GM12878 (cell line): Measurements from ENCODE around the gene ETV6. TPM values are rescaled to one million over a fixed set of nuclear protein-coding genes. Genes with fewer than 3 reads are reported as not detected.

Source experiments
- ATAC-seq: fragments of 200-7000 bp; cut with Tn5 transposase; 3 replicates; pipeline ENCODE4 v1.9.1; 2020; ENCODE audit warnings: mild to moderate bottlenecking, moderate library complexity
- BruUV-seq: library from RNA; stranded (reverse); fragments of 400-500 nt; replicated peaks from 2 replicates; lab custom pipeline; 2021; lab: Mats Ljungman, UMichigan
- CTCF ChIA-PET: fragments of 300-600 bp; sonication (Branson Sonifier 250); formaldehyde crosslinking; extraction: SDS; loops from one replicate; lab custom pipeline; 2021; ENCODE audit warnings: inconsistent platforms; lab: Yijun Ruan, JAX
- POLR2A ChIA-PET: fragments of 350-600 bp; formaldehyde crosslinking; extraction: SDS; loops from one replicate; lab custom pipeline; 2021; ENCODE audit warnings: inconsistent platforms; lab: Charles Lee
- RAD21 ChIA-PET: fragments of 300-600 bp; sonication (Branson Sonifier 250); formaldehyde crosslinking; loops from one replicate; lab custom pipeline; 2023; ENCODE audit warnings: antibody characterized with exemption; ENCODE audit not compliant: unreplicated experiment; lab: Charles Lee
- SMC1A ChIA-PET: fragments of 300-600 bp; sonication (Branson Sonifier 250); formaldehyde crosslinking; loops from one replicate; lab custom pipeline; 2023; ENCODE audit not compliant: unreplicated experiment, uncharacterized antibody; lab: Charles Lee
- DNase-seq: peaks from one replicate; pipeline ENCODE4 v3.0.0-alpha.2; 2011; ENCODE audit warnings: low read depth, low spot score
- FAIRE-seq: peaks from 3 replicates; lab custom pipeline; 2011; peaks lifted over from hg19 to GRCh38; lab: Jason Lieb, UNC
- H2AFZ ChIP-seq: 2 replicates; pipeline ENCODE4 v1.6.0; 2011; ENCODE audit warnings: low read depth, low read length, control low read depth; ENCODE audit not compliant: control insufficient read depth
- H3K27ac ChIP-seq: 2 replicates; pipeline ENCODE4 v1.5.1; 2011; ENCODE audit warnings: control low read depth; ENCODE audit not compliant: control insufficient read depth, insufficient read depth
- H3K27me3 ChIP-seq, 2 experiments: replicated peaks in 1 of 2; 2 replicates each; pipeline versions ENCODE4 v1.6.0 to v1.6.1; 2011; ENCODE audit warnings: low read length in 1 of 2; ENCODE audit not compliant: control insufficient read depth in 2 of 2, insufficient read depth in 2 of 2
- H3K36me3 ChIP-seq, 2 experiments: 2 replicates each; pipeline ENCODE4 v1.5.1; 2011; ENCODE audit warnings: low read length in 1 of 2; ENCODE audit not compliant: control insufficient read depth in 2 of 2, insufficient read depth in 2 of 2
- H3K4me1 ChIP-seq: 2 replicates; pipeline ENCODE4 v1.6.1; 2011; ENCODE audit warnings: mild to moderate bottlenecking, low read length, moderate library complexity, mixed read lengths; ENCODE audit not compliant: control insufficient read depth, insufficient read depth
- H3K4me2 ChIP-seq: 2 replicates; pipeline ENCODE4 v1.6.0; 2011; ENCODE audit warnings: control low read depth; ENCODE audit not compliant: control insufficient read depth, insufficient read depth
- H3K4me3 ChIP-seq: fragments of 200-600 bp; sonication (generic); 2 replicates; pipeline ENCODE4 v1.5.1; 2016
- H3K79me2 ChIP-seq: 2 replicates; pipeline ENCODE4 v1.6.0; 2011; ENCODE audit warnings: low read length; ENCODE audit not compliant: control insufficient read depth, insufficient read depth
- H3K9ac ChIP-seq: 2 replicates; pipeline ENCODE4 v1.8.0; 2011; ENCODE audit warnings: low read length, control low read depth, mixed read lengths; ENCODE audit not compliant: control insufficient read depth, insufficient read depth
- H3K9me3 ChIP-seq: replicated peaks from 3 replicates; pipeline ENCODE4 v1.5.1; 2011; ENCODE audit warnings: mild to moderate bottlenecking, low read length; ENCODE audit not compliant: control insufficient read depth, insufficient read depth
- H4K20me1 ChIP-seq: 2 replicates; pipeline ENCODE4 v1.6.0; 2011; ENCODE audit not compliant: control insufficient read depth, insufficient read depth
- ATF7 ChIP-seq: fragments of 450-650 bp; IDR thresholded peaks from 2 replicates; pipeline ENCODE4 v1.6.1; 2016; ENCODE audit warnings: low read depth, mild to moderate bottlenecking
- BHLHE40 ChIP-seq, 2 experiments: fragments of 450-650 bp in 1 of 2; IDR thresholded peaks; 2 replicates each; pipeline ENCODE4 v1.6.1; 2011 to 2017; ENCODE audit warnings: low read depth in 2 of 2, borderline replicate concordance in 1 of 2, improper control_type of control experiment in 1 of 2, low read length in 1 of 2, mild to moderate bottlenecking in 1 of 2
- FOXK2 ChIP-seq: fragments of 450-650 bp; IDR thresholded peaks from 2 replicates; pipeline ENCODE4 v1.6.1; 2017; ENCODE audit warnings: mild to moderate bottlenecking, moderate library complexity
- FOXM1 ChIP-seq: IDR thresholded peaks from 2 replicates; pipeline ENCODE4 v1.6.1; 2012; ENCODE audit warnings: low read depth, mild to moderate bottlenecking, inconsistent platforms, low read length, moderate library complexity
- NR2C2 ChIP-seq: IDR thresholded peaks from 2 replicates; pipeline ENCODE4 v1.6.1; 2011; ENCODE audit warnings: borderline replicate concordance, low read depth; ENCODE audit not compliant: control insufficient read depth, insufficient read length
- NR2F1 ChIP-seq: fragments of 450-650 bp; conservative IDR thresholded peaks from 2 replicates; pipeline ENCODE4 v1.6.1; 2017; ENCODE audit warnings: mild to moderate bottlenecking
- POLR2AphosphoS2 ChIP-seq: IDR thresholded peaks from 2 replicates; pipeline ENCODE4 v1.6.1; 2011; ENCODE audit warnings: low read depth, mild to moderate bottlenecking, low read length, improper control_type of control experiment, moderate library complexity
- RAD21 ChIP-seq: IDR thresholded peaks from 2 replicates; pipeline ENCODE4 v1.6.1; 2011; ENCODE audit warnings: mild to moderate bottlenecking, low read depth, low read length, moderate library complexity; ENCODE audit not compliant: insufficient read depth
- SRF ChIP-seq, 2 experiments: IDR thresholded peaks; 2 replicates each; pipeline ENCODE4 v1.6.1; 2011; ENCODE audit warnings: low read depth in 2 of 2, low read length in 2 of 2, mild to moderate bottlenecking in 1 of 2, moderate library complexity in 1 of 2
- TARDBP ChIP-seq: IDR thresholded peaks from 2 replicates; pipeline ENCODE4 v1.6.1; 2016; ENCODE audit warnings: borderline replicate concordance
- ZNF622 ChIP-seq: fragments of 450-650 bp; IDR thresholded peaks from 2 replicates; pipeline ENCODE4 v1.6.1; 2017; ENCODE audit warnings: mild to moderate bottlenecking, inconsistent platforms
- in situ Hi-C: fragments of 300-500 bp; cut with MboI; formaldehyde crosslinking; loops from 9 replicates; pipeline ENCODE4 v1.14.3; 2018; ENCODE audit warnings: mixed read lengths
- intact Hi-C: fragments of 100-400 bp; cut with micrococcal nuclease; formaldehyde crosslinking; loops from one replicate; pipeline ENCODE4 v1.14.2; 2022; ENCODE audit not compliant: unreplicated experiment
- polyA plus RNA-seq, 11 experiments: library from polyadenylated mRNA; depleted of rRNA in 4 of 11; unstranded in 6 of 11; stranded (reverse) in 5 of 11; fragments of >200 nt; fragmentation: Nextera tagmentation in 4 of 11; fragmentation: Illumina TruSeq in 1 of 11; extraction: Ambion mirVana in 4 of 11; extraction: Trizol in 1 of 11; gene quantifications; 1 replicate in 1 of 11; 2 replicates in 10 of 11; pipeline versions ENCODE4 v1.2.1 to v1.2.3, GENCODE V29; 2011 to 2016; ENCODE audit warnings: inconsistent platforms in 2 of 11, missing spikeins in 2 of 11, low read depth in 1 of 11
- total RNA-seq, 4 experiments: library from RNA; depleted of rRNA in 3 of 4; stranded (reverse); fragments of >200 nt in 3 of 4; fragmentation: Illumina TruSeq in 1 of 4; extraction: Trizol in 1 of 4; gene quantifications; 2 replicates each; pipeline versions ENCODE4 v1.2.1 to v1.2.3, GENCODE V29; 2013 to 2021
- TF ChIP-seq, protein P1 (sequence below): IDR thresholded peaks from 2 replicates; pipeline ENCODE4 v1.6.1; 2011; ENCODE audit warnings: borderline replicate concordance, low read depth, mild to moderate bottlenecking, moderate library complexity, low read length; ENCODE audit not compliant: insufficient read depth, poor library complexity, severe bottlenecking
- TF ChIP-seq, protein P2 (sequence below): fragments of 450-650 bp; IDR thresholded peaks from 2 replicates; pipeline ENCODE4 v1.6.1; 2016; ENCODE audit warnings: mild to moderate bottlenecking, moderate library complexity, borderline replicate concordance

ETV6 gene
- total and polyA plus RNA-seq, 10 of the 15 experiments (the other 5 are each of a cell fraction or from before 2014, with no cell fraction given): 6.6 to 74.8 (median 24.6) TPM

- SMC1A ChIA-PET: no interaction called here
- Histone ChIP-seq H3K4me2 (no peak overlapping the region), H3K27me3 (no peaks in the 10 kb centered on the region), H3K36me3 (no peaks in the 10 kb centered on the region), H3K27ac (peak overlapping the region; percentile 35; the same call in 1 of the 2 replicates)
- CTCF ChIA-PET: interaction anchor here (0.5 to 1.3 kb wide), 3 partner anchors 15 to 122 kb away, joined by 3 to 4 read pairs (median 3); no protein-coding TSS in a partner anchor
- TF ChIP-seq, protein P1, sequence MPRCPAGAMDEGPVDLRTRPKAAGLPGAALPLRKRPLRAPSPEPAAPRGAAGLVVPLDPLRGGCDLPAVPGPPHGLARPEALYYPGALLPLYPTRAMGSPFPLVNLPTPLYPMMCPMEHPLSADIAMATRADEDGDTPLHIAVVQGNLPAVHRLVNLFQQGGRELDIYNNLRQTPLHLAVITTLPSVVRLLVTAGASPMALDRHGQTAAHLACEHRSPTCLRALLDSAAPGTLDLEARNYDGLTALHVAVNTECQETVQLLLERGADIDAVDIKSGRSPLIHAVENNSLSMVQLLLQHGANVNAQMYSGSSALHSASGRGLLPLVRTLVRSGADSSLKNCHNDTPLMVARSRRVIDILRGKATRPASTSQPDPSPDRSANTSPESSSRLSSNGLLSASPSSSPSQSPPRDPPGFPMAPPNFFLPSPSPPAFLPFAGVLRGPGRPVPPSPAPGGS: no peak
- no peak for TF ChIP-seq POLR2AphosphoS2
- TF ChIP-seq NR2F1: no peak
- no peak for TF ChIP-seq RAD21
- no peak for TF ChIP-seq SRF (IDR thresholded peaks at IDR 0.05; ENCODE audit: low read depth in 2 of 2, low read length in 2 of 2)
- TF ChIP-seq, protein P2, sequence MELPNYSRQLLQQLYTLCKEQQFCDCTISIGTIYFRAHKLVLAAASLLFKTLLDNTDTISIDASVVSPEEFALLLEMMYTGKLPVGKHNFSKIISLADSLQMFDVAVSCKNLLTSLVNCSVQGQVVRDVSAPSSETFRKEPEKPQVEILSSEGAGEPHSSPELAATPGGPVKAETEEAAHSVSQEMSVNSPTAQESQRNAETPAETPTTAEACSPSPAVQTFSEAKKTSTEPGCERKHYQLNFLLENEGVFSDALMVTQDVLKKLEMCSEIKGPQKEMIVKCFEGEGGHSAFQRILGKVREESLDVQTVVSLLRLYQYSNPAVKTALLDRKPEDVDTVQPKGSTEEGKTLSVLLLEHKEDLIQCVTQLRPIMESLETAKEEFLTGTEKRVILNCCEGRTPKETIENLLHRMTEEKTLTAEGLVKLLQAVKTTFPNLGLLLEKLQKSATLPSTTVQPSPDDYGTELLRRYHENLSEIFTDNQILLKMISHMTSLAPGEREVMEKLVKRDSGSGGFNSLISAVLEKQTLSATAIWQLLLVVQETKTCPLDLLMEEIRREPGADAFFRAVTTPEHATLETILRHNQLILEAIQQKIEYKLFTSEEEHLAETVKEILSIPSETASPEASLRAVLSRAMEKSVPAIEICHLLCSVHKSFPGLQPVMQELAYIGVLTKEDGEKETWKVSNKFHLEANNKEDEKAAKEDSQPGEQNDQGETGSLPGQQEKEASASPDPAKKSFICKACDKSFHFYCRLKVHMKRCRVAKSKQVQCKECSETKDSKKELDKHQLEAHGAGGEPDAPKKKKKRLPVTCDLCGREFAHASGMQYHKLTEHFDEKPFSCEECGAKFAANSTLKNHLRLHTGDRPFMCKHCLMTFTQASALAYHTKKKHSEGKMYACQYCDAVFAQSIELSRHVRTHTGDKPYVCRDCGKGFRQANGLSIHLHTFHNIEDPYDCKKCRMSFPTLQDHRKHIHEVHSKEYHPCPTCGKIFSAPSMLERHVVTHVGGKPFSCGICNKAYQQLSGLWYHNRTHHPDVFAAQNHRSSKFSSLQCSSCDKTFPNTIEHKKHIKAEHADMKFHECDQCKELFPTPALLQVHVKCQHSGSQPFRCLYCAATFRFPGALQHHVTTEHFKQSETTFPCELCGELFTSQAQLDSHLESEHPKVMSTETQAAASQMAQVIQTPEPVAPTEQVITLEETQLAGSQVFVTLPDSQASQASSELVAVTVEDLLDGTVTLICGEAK: no peak
- TF ChIP-seq BHLHE40 (IDR thresholded peaks at IDR 0.05; ENCODE audit: borderline replicate concordance in 1 of 2, low read depth in 2 of 2, low read length in 1 of 2): no peak
- no peak for TF ChIP-seq ZNF622
- no peak for TF ChIP-seq FOXM1
- TF ChIP-seq NR2C2: no peak
- no peak for TF ChIP-seq ATF7
- TF ChIP-seq TARDBP: no peak
- no peak for TF ChIP-seq FOXK2
- TF ChIP-seq, all 136 proteins: peak for 0
- ChIA-PET POLR2A (no interaction called here), RAD21 (no interaction called here)
- intact Hi-C loops: no loop called here
- FAIRE-seq (no peak), DNase-seq (no peak), ATAC-seq (no peak)
- peaks cover 20% of the 10 kb centered on the region for H3K4me1 ChIP-seq
- no peaks in the 10 kb centered on the region for H3K79me2 ChIP-seq
- in situ Hi-C loops: no loop called here
- no peaks in the 10 kb centered on the region for H4K20me1 ChIP-seq
- H3K4me3 ChIP-seq: no peak overlapping the region
- peaks cover 5% of the 10 kb centered on the region; the same call in 2 of the 3 replicates for H3K9me3 ChIP-seq
- no peak overlapping the region for H3K9ac ChIP-seq
- no TSS peak for BruUV-seq
- peak overlapping the region; percentile 28; the same call in 1 of the 2 replicates for H2AFZ ChIP-seq
These were observed 256.1 kb downstream of the ETV6 start for GRCh38 chr12:11905534-11905933.
